ENCODE measurements around the gene DCDC2.

Gene DCDC2

DNA sequence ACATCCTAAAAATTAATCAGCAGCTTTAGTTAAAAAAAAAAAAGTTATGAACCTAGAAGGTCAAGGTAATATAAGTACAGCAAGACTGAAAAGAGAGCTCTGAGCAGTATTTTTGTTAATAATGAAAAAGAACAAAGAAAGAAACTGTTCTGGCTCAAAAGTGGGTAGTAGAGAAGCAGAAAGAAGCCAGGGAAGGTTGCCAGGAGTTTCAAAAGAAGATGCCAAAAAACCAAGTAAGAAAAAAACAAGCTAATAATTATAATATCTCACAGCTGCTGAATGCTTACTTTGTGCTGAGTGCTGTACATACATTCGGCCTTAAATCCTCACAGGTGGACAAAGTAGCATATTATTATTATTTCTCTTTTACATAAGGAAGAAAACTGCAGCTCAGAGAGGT lies 200.0 kb downstream of the DCDC2 start:
- in situ Hi-C loops (cut with MboI; ENCODE audit: low pct_unique_long_range_greater_than_20kb, low sequenced_read_pairs, unreplicated experiment), result no loop called here
- no peak for DNase-seq (ENCODE audit: low spot score)
- TF ChIP-seq, protein P1, sequence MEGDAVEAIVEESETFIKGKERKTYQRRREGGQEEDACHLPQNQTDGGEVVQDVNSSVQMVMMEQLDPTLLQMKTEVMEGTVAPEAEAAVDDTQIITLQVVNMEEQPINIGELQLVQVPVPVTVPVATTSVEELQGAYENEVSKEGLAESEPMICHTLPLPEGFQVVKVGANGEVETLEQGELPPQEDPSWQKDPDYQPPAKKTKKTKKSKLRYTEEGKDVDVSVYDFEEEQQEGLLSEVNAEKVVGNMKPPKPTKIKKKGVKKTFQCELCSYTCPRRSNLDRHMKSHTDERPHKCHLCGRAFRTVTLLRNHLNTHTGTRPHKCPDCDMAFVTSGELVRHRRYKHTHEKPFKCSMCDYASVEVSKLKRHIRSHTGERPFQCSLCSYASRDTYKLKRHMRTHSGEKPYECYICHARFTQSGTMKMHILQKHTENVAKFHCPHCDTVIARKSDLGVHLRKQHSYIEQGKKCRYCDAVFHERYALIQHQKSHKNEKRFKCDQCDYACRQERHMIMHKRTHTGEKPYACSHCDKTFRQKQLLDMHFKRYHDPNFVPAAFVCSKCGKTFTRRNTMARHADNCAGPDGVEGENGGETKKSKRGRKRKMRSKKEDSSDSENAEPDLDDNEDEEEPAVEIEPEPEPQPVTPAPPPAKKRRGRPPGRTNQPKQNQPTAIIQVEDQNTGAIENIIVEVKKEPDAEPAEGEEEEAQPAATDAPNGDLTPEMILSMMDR (IDR thresholded peaks at IDR 0.05; ENCODE audit: extremely low read depth, insufficient read depth, missing control alignments), result no peak

GRCh38 chr6:24154121-24154520 lies 203.7 kb downstream of the DCDC2 start:
- no peak for DNase-seq (ENCODE audit: low spot score)
- TF ChIP-seq, protein P1 (IDR thresholded peaks at IDR 0.05; ENCODE audit: extremely low read depth, insufficient read depth, missing control alignments), result no peak
- in situ Hi-C loops (cut with MboI; ENCODE audit: low pct_unique_long_range_greater_than_20kb, low sequenced_read_pairs, unreplicated experiment), result no loop called here

- no peak for DNase-seq (ENCODE audit: low spot score)
- in situ Hi-C loops (cut with MboI; ENCODE audit: low pct_unique_long_range_greater_than_20kb, low sequenced_read_pairs, unreplicated experiment), result no loop called here
- TF ChIP-seq, protein P1 (IDR thresholded peaks at IDR 0.05; ENCODE audit: extremely low read depth, insufficient read depth, missing control alignments), result no peak
These were observed 205.8 kb downstream of the DCDC2 start for GRCh38 chr6:24152014-24152413.

DNA sequence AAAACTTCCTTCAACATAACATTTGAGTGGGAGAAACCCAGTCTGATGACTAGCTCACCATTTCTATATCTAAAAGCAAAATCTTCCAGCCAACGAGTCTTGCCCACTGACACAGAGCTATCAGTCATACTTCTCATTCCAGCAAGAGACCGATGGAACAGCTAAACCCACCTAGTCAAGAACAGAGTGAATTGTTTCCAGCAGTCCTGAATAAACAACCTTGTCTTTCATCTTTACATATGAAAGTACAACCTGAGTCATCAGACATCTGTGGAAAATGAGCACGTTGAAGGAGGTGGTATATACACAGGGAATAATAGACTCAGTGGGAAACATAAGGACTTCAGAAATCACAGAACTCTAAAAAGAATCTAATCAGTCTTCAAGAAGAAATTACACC lies 208.0 kb downstream of the DCDC2 start:
- TF ChIP-seq, protein P1 (IDR thresholded peaks at IDR 0.05; ENCODE audit: extremely low read depth, insufficient read depth, missing control alignments), result no peak
- DNase-seq (ENCODE audit: low spot score), result no peak
- in situ Hi-C loops (cut with MboI; ENCODE audit: low pct_unique_long_range_greater_than_20kb, low sequenced_read_pairs, unreplicated experiment), result no loop called here

DNA sequence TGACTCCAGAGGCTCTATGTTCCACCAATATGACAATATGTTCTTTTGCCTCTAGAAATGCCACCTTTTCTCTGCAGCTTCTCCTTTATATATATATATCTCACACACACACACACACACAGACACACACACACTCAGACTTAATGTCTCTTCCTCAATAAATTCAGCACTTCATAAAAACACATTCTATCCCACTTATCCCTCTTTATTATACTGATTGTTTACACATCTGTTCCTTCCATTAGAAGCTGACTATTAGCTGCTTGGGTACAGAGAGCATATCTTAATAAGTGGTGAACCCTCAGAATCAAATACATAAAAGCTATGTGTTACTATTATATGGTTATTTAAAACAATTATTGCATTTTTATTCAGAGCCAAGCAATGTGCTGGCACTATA lies 208.6 kb downstream of the DCDC2 start:
- TF ChIP-seq, protein P1 (IDR thresholded peaks at IDR 0.05; ENCODE audit: extremely low read depth, insufficient read depth, missing control alignments), result no peak
- in situ Hi-C loops (cut with MboI; ENCODE audit: low pct_unique_long_range_greater_than_20kb, low sequenced_read_pairs, unreplicated experiment), result no loop called here
- no peak for DNase-seq (ENCODE audit: low spot score)

GRCh38 chr6:24148684-24149083 lies 209.2 kb downstream of the DCDC2 start:
- in situ Hi-C loops (cut with MboI; ENCODE audit: low pct_unique_long_range_greater_than_20kb, low sequenced_read_pairs, unreplicated experiment), result no loop called here
- DNase-seq (ENCODE audit: low spot score), result no peak

More at GRCh38 chr6:24148684-24149083, 209.2 kb downstream of the DCDC2 start:
- TF ChIP-seq, protein P1 (IDR thresholded peaks at IDR 0.05; ENCODE audit: extremely low read depth, insufficient read depth, missing control alignments), result no peak

Data from GM13977 (cell line).